ENCODE measurements around the gene FOXE3. TPM values are rescaled to one million over a fixed set of nuclear protein-coding genes. Genes with fewer than 3 reads are reported as not detected.

Gene FOXE3
- total and polyA plus RNA-seq, 2 donors (not counting 3 experiments of a cell fraction or from before 2014, with no cell fraction given): not detected

DNA sequence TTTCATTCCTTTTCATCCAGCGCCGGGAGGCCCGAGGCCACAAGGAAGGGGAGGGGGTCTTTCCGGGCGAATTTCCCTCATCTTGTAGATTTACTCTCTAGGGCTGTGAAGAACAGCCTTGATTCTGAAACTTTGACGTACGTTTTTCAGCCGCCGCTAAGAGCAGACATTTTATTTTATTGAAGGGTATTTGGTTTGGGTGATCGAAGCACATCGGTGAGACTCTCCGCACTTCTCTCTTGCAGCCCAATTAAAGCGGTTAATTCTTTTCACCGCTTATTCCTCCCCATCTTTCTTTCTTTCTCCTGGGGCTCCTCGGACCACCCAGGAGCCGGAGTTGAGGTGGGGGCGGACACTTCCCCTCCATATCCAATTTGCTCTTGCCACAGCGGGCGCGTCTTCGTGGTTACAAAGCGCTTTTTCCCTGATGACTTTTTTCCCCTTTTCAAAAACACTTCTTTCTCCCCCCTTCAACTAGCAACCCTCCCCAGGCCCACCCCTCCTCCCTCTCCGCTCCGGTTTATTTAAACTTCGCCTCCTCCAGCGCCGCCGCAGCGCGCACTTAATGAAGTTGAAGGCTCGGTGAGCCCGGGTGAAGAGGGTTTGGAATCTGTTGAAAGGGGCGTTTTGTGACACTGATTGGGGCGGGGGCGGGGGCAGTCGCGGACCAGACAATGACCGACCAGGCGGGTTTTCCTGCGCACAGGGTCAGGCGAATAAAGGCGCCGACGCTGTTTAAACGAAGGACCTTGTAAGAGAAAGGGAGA is 27.6 kb downstream of the FOXE3 start:
- H3K9ac ChIP-seq (replicated peaks; ENCODE audit: extremely low read depth, insufficient read depth, low read length): no peak overlapping the region
- H3K9me1 ChIP-seq (replicated peaks; ENCODE audit: control insufficient read depth, extremely low read depth, insufficient read depth, low read length): no peaks in the 10 kb centered on the region
- H2AFZ ChIP-seq (ENCODE audit: low read depth, low read length): no peak overlapping the region
- H3K27ac ChIP-seq (ENCODE audit: insufficient read depth, low read depth, low read length): no peak overlapping the region
- dilution Hi-C loops (cut with MboI; ENCODE audit: extremely low pct_ligation_motif_present, low sequenced_read_pairs) (no loop called here), intact Hi-C loops (cut with micrococcal nuclease) (no loop called here)
- no peaks in the 10 kb centered on the region for H3K36me3 ChIP-seq (ENCODE audit: control insufficient read depth in 2 of 2, extremely low read depth in 1 of 2, insufficient read depth in 2 of 2, low read length in 2 of 2)
- no peaks in the 10 kb centered on the region for H3K9me3 ChIP-seq (replicated peaks; ENCODE audit: control insufficient read depth, insufficient read depth, low read length)
- DNase-seq (ENCODE audit: low read depth, low spot score) (no peak), FAIRE-seq (no peak)
- no peak overlapping the region for H3K4me2 ChIP-seq (ENCODE audit: insufficient read depth, low read length)
- ChIA-PET POLR2A (no interaction called here), CTCF (interaction anchor here (1.1 kb wide), 2 partner anchors 11 to 282 kb away, joined by 3 to 4 read pairs; no protein-coding TSS in a partner anchor)
- BruUV-seq (replicated peaks): no TSS peak
- H3K4me3 ChIP-seq (replicated peaks in 1 of 3; ENCODE audit: insufficient read depth in 1 of 3, low read depth in 1 of 3, low read length in 3 of 3): no peak overlapping the region
- H3K27me3 ChIP-seq (ENCODE audit: control insufficient read depth in 2 of 2, insufficient read depth in 2 of 2, low read length in 2 of 2): peaks cover 87 to 100% of the 10 kb centered on the region in 2 experiments
- peaks cover 2% of the 10 kb centered on the region for H4K20me1 ChIP-seq (replicated peaks; ENCODE audit: control insufficient read depth, extremely low read depth, insufficient read depth, low read length)
- TF ChIP-seq POLR2AphosphoS5 (IDR thresholded peaks at IDR 0.05; ENCODE audit: insufficient read depth, low read depth, low read length) (no peak), FOS (IDR thresholded peaks at IDR 0.05; ENCODE audit: borderline replicate concordance, insufficient read depth, low read length) (no peak), GATA2 (IDR thresholded peaks at IDR 0.05; ENCODE audit: insufficient read depth, insufficient read length, low read depth, low read length) (no peak), MYC (IDR thresholded peaks at IDR 0.05; ENCODE audit: low read depth, low read length) (no peak), POLR2A (IDR thresholded peaks at IDR 0.05; ENCODE audit: low read depth, low read length) (no peak), JUN (IDR thresholded peaks at IDR 0.05; ENCODE audit: borderline replicate concordance, insufficient read depth, insufficient read length, low read depth) (no peak), EZH2 (IDR thresholded peaks at IDR 0.05; ENCODE audit: borderline replicate concordance, low read depth, low read length, severe bottlenecking) (no peak)
- TF ChIP-seq, protein P1, sequence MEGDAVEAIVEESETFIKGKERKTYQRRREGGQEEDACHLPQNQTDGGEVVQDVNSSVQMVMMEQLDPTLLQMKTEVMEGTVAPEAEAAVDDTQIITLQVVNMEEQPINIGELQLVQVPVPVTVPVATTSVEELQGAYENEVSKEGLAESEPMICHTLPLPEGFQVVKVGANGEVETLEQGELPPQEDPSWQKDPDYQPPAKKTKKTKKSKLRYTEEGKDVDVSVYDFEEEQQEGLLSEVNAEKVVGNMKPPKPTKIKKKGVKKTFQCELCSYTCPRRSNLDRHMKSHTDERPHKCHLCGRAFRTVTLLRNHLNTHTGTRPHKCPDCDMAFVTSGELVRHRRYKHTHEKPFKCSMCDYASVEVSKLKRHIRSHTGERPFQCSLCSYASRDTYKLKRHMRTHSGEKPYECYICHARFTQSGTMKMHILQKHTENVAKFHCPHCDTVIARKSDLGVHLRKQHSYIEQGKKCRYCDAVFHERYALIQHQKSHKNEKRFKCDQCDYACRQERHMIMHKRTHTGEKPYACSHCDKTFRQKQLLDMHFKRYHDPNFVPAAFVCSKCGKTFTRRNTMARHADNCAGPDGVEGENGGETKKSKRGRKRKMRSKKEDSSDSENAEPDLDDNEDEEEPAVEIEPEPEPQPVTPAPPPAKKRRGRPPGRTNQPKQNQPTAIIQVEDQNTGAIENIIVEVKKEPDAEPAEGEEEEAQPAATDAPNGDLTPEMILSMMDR (IDR thresholded peaks at IDR 0.05; ENCODE audit: extremely low read depth in 1 of 2, insufficient read depth in 1 of 2, low read depth in 1 of 2, low read length in 2 of 2): no peak
- TF ChIP-seq, protein P2, sequence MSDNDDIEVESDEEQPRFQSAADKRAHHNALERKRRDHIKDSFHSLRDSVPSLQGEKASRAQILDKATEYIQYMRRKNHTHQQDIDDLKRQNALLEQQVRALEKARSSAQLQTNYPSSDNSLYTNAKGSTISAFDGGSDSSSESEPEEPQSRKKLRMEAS (IDR thresholded peaks at IDR 0.05; ENCODE audit: insufficient read depth, insufficient read length): no peak
- H3K4me1 ChIP-seq (ENCODE audit: control insufficient read depth, extremely low read depth, insufficient read depth, low read length): peaks cover 4% of the 10 kb centered on the region
- H3K79me2 ChIP-seq (ENCODE audit: control insufficient read depth, insufficient read depth, low read length): no peaks in the 10 kb centered on the region

Data from endothelial cell of umbilical vein (primary cell).